Thyroid gland (tissue), 4 donors: ENCODE measurements around the gene INO80B. TPM values are rescaled to one million over a fixed set of nuclear protein-coding genes. Genes with fewer than 3 reads are reported as not detected.
"Not testable (repeated sequence)": the region's sequence is repeated elsewhere in the genome, so short reads cannot be mapped to it uniquely, and the experiment has no call there.

Experiments used
- DNase-seq, 2 donors: peaks; one replicate each; pipeline ENCODE4 v3.0.0-alpha.2; 2019
- H3K27ac ChIP-seq, 3 donors: fragments of 200-600 bp; sonication (generic); 1 replicate in 2 of 3; 2 replicates in 1 of 3; pipeline ENCODE4 v1.5.1; 2016 to 2019; ENCODE audit warnings: mild to moderate bottlenecking in 1 of 3, moderate library complexity in 1 of 3
- H3K27me3 ChIP-seq: fragments of 200-600 bp; sonication (generic); one replicate; pipeline ENCODE4 v1.5.1; 2019
- H3K36me3 ChIP-seq, 2 donors: fragments of 200-600 bp; sonication (generic); one replicate each; pipeline ENCODE4 v1.5.1; 2016 to 2019
- H3K4me1 ChIP-seq, 2 donors: fragments of 200-600 bp; sonication (generic); one replicate each; pipeline ENCODE4 v1.5.1; 2017 to 2019
- H3K4me3 ChIP-seq, 3 donors: fragments of 200-600 bp; sonication (generic); replicated peaks in 1 of 3; 1 replicate in 2 of 3; 2 replicates in 1 of 3; pipeline ENCODE4 v1.5.1; 2016; ENCODE audit warnings: mild to moderate bottlenecking in 1 of 3
- H3K9me3 ChIP-seq: fragments of 200-600 bp; sonication (generic); one replicate; pipeline ENCODE4 v1.5.1; 2017
- CTCF ChIP-seq, 6 experiments: fragments of 200-600 bp in 3 of 6; fragments of 450-650 bp in 3 of 6; sonication (generic) in 3 of 6; IDR thresholded peaks; one replicate each; pipeline ENCODE4 v1.5.1; 2016 to 2019; ENCODE audit warnings: antibody characterized with exemption in 6 of 6, mild to moderate bottlenecking in 2 of 6, inconsistent platforms in 1 of 6, moderate library complexity in 1 of 6
- POLR2A ChIP-seq, 2 donors: fragments of 450-650 bp; IDR thresholded peaks; one replicate each; pipeline ENCODE4 v1.6.1; 2017; ENCODE audit warnings: antibody characterized with exemption in 2 of 2, mild to moderate bottlenecking in 2 of 2, moderate library complexity in 1 of 2
- WGBS, 2 donors: methylation state at CpG; one replicate each; pipeline ENCODE4 v1.1.5; 2017; 5-methylcytosine and 5-hydroxymethylcytosine counted together
- intact Hi-C: fragments of 100-400 bp; cut with DNase I; formaldehyde crosslinking; loops from one replicate; pipeline ENCODE4 v1.15.1; 2023
- total RNA-seq, 4 donors: library from RNA; depleted of rRNA; stranded (reverse); fragments of >200 nt; gene quantifications; one replicate each; pipeline ENCODE4 v1.2.3, GENCODE V29; 2016

INO80B gene
- total RNA-seq, 4 donors from 2014 or later, result 19.9 to 74.4 (median 46.1) TPM

GRCh38 chr2:74474899-74475298 is 20.0 kb downstream of the INO80B start:
- intact Hi-C loops, result no loop called here
- WGBS, 2 donors, result 90 to 91% methylated on average over 5 of the region's 5 CpGs
- TF ChIP-seq POLR2A (IDR thresholded peaks at IDR 0.05) (no peak), CTCF (IDR thresholded peaks at IDR 0.05) (no peak)
- peaks cover 14 to 16% of the 10 kb centered on the region in 2 donors for H3K36me3 ChIP-seq
- H3K4me3 ChIP-seq, result no peak overlapping the region
- H3K9me3 ChIP-seq, result no peaks in the 10 kb centered on the region
- H3K27me3 ChIP-seq, result no peaks in the 10 kb centered on the region
- no peak overlapping the region for H3K27ac ChIP-seq
- no peak for DNase-seq
- H3K4me1 ChIP-seq, result peaks cover 5 to 16% of the 10 kb centered on the region in 2 donors

GRCh38 chr2:74481431-74481830 is 26.5 kb downstream of the INO80B start:
- WGBS, 2 donors, result 55 to 77% methylated on average over 2 of the region's 3 CpGs
- no peak overlapping the region for H3K27ac ChIP-seq
- no peaks in the 10 kb centered on the region for H3K27me3 ChIP-seq
- DNase-seq, result no peak
- no peak for TF ChIP-seq POLR2A (IDR thresholded peaks at IDR 0.05)
- TF ChIP-seq CTCF (IDR thresholded peaks at IDR 0.05), result no peak
- H3K4me1 ChIP-seq, result peaks cover 22 to 27% of the 10 kb centered on the region in 2 donors
- H3K36me3 ChIP-seq, result peaks cover 0 to 8% of the 10 kb centered on the region in 2 donors
- H3K4me3 ChIP-seq, result peak overlapping the region in 1 of 3 donors; percentile 87
- no peaks in the 10 kb centered on the region for H3K9me3 ChIP-seq
- intact Hi-C loops, result no loop called here

DNA sequence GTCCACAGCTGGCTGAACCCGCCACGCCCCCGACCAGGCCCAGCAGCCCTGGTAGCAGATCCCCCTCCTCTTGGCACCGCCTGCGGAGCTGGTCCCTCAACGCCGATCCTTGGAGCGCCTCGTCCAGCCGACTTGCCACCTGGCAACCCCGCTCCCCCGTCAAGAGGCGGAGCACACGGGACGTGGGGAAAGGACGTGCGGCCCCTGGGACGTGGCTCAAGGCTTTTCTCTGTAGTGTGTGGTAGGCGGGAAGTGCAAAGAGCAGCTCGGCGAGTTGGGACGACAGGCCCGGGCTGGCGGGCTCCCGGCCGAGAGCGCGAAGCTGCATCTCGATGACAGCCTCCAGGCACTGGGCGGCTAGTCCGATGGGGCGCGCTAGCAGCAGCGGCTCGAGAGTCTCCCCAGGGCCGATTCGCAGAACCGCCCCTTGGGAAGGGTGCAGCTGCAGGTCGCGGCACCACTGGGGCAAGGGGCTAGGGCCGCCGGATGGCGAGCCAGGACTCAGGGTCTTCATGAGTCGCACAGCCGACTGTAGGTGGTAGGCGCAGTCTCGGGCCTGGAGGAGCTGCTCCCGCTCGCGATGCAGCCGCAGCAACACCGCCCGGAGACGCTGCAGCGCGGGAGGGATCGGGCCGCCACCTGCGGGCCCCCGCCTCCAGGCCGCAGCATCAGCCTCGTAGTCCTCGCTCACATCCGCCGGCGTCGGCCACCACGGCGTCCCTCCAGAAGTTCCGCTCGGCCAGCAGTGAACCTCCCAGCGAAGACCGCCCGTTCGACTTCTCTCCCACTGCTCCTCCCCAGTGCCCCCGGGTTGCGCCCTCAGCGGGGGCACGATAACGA is 27.3 kb downstream of the INO80B start:
- H3K27ac ChIP-seq, result peak overlapping the region; percentile 38 to 91 (median 87)
- H3K36me3 ChIP-seq, result peaks cover 0 to 8% of the 10 kb centered on the region in 2 donors
- H3K27me3 ChIP-seq, result no peaks in the 10 kb centered on the region
- H3K9me3 ChIP-seq, result no peaks in the 10 kb centered on the region
- H3K4me1 ChIP-seq, result peaks cover 22 to 27% of the 10 kb centered on the region in 2 donors
- intact Hi-C loops, result no loop called here
- no peak for DNase-seq
- TF ChIP-seq CTCF (IDR thresholded peaks at IDR 0.05) (no peak), POLR2A (IDR thresholded peaks at IDR 0.05) (no peak)
- 0% methylated on average over 2 of the region's 80 CpGs; no CpG with 5 or more reads in 1 of the 2 donors for WGBS, 2 donors
- H3K4me3 ChIP-seq, result peak overlapping the region; percentile 49 to 87 (median 84)

DNA sequence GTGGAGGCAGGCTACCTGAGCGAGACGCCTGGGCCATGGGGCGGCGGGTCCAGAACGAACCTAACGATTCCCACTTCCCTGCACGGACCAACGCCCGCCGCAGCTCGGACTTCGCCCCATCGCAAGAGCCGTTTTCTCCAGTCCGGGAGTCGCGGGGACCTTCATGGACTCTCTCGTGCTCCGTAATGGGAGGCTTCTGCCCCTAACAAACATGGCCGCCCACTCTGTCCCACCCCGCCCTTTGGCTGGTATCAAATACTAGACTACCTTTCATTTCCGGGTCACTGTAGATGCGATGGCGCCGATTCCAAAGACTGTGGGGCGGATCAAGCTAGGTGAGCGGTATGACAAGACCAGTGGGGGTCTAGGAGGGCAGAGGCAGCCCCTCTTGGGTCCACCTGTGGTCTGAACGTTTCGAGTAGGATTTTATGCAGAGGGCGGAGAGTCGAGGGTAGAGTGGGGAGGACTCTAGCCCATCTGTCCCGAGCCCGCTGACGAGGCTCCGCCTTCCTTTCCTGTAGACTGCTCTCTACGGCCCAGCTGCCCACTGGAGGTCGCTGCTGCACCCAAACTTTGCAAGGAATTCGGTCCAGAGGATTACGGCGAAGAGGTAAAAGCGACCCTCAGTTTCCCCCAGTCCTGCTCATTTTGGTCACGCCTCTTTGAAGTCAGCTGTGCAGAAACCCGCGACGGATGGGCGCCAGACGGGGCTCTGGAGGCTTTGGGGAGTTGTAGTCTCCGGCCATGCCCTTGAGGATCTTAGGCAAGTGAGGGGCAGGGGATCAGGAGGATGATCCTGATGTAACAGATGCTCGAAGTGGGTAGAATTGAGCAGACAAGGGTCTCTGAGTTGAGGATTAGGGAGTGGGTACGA is 28.2 kb downstream of the INO80B start, which contains the start of the genes CCDC142 and TTC31:
CCDC142 (minus strand) TSS at position 198 of the 874 bp plus-strand sequence; CDS start at position 37, 161 bp downstream.
TTC31 (plus strand) TSS at position 281 of the 874 bp plus-strand sequence; CDS start at position 296, 15 bp downstream.
- DNase-seq, result peak; percentile 97 to 98
- TF ChIP-seq CTCF (IDR thresholded peaks at IDR 0.05) (peak; percentile 52 to 95 (median 88)), POLR2A (IDR thresholded peaks at IDR 0.05) (peak in 1 of 2 donors; percentile 54)
- Histone ChIP-seq H3K27ac (peak within 1 kb of the TSS; percentile 38 to 91 (median 87)), H3K27me3 (no peaks in the 10 kb centered on the region), H3K36me3 (peaks cover 0 to 8% of the 10 kb centered on the region in 2 donors), H3K4me3 (peak within 1 kb of the TSS; percentile 49 to 87 (median 84)), H3K4me1 (peaks cover 22 to 27% of the 10 kb centered on the region in 2 donors), H3K9me3 (no peaks in the 10 kb centered on the region)
- intact Hi-C loops, result no loop called here
- WGBS, 2 donors, result 1% methylated on average over 30 to 38 of the region's 50 CpGs

DNA sequence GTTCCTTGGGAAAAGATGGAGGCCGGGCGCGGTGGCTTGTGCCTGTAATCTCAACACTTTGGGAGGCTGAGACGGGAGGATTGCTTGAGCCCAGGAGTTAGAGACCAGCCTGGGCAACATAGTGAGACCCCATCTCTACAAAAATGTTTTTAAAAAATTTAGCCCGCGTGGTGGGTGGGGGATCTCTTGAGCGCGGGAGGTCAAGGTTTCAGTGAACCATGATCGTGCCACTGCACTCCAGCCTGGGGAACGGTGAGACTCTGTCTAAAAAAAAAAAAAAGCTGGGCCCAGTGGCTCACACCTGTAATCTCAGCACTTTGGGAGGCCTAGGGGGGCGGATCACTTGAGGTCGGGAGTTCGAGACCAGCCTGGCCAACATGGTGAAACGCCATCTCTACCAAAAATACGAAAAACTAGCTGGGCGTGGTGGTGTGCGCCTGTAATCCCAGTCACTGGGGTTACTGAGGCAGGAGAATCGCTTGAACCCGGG is 28.8 kb downstream of the INO80B start:
- not testable (repeated sequence) for H3K27me3 ChIP-seq, H3K36me3 ChIP-seq, H3K9me3 ChIP-seq, DNase-seq
- peak overlapping the region in 1 of 3 donors; percentile 87 for H3K4me3 ChIP-seq
- H3K27ac ChIP-seq, result peak overlapping the region in 1 of 3 donors; percentile 87
- WGBS, 2 donors, result 80 to 82% methylated on average over 19 of the region's 19 CpGs
- peaks cover 22 to 27% of the 10 kb centered on the region in 2 donors for H3K4me1 ChIP-seq
- intact Hi-C loops, result loop anchor here (2.0 kb wide), 1 partner anchor 105 kb away; no protein-coding TSS in a partner anchor
